NCI-H146 (cell line): ENCODE results near the gene NBPF8.
"Not testable (repeated sequence)": the region's sequence is repeated elsewhere in the genome, so short reads cannot be mapped to it uniquely, and the experiment has no call there.

ENCODE experiments used
- DNase-seq: peaks from one replicate; lab custom pipeline; 2025; lab: John Stamatoyannopoulos, UW

The NBPF8 gene, protein sequence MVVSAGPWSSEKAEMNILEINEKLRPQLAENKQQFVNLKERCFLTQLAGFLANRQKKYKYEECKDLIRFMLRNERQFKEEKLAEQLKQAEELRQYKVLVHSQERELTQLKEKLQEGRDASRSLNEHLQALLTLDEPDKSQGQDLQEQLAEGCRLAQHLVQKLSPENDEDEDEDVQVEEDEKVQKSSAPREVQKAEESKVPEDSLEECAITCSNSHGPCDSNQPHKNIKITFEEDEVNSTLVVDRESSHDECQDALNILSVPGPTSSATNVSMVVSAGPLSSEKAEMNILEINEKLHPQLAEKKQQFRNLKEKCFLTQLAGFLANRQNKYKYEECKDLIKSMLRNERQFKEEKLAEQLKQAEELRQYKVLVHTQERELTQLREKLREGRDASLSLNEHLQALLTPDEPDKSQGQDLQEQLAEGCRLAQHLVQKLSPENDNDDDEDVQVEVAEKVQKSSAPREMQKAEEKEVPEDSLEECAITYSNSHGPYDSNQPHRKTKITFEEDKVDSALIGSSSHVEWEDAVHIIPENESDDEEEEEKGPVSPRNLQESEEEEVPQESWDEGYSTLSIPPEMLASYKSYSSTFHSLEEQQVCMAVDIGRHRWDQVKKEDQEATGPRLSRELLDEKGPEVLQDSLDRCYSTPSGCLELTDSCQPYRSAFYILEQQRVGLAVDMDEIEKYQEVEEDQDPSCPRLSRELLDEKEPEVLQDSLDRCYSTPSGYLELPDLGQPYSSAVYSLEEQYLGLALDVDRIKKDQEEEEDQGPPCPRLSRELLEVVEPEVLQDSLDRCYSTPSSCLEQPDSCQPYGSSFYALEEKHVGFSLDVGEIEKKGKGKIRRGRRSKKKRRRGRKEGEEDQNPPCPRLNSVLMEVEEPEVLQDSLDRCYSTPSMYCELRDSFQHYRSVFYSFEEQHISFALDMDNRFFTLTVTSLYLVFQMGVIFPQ

DNA sequence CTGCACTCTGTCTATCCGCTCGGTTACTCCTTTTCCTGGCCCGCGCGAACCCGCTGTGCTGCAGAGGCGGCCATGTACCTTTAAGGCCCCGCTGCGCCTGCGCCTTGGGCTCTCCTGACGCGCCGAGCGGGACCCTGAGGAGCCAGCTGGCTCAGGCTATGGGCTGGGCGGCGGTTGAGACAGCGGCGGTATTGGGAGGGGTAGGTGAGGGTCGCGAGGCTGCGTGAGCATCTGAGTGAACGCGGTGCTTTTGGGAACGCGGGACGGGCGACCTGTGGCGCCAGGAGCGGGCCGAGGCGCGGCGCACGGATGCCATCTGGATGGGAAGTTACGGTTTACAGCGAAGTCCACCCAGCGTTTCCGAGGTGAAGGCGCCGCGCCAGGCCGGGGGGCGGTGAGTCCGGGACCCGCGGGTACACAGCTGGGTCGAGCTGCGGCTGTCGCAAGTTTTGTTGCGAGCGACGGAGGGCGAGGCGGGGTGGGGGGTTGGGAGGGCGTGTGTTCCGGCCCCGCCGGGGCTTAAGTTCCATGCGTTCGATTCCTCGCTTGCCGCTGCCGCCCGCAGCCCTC is at the start of gene NBPF8:
Gene NBPF8 (plus strand): TSS at position 125 of the 570 bp plus-strand sequence. CDS start 21,488 bp downstream, outside the sequence.
- DNase-seq = peak; percentile 48

DNA sequence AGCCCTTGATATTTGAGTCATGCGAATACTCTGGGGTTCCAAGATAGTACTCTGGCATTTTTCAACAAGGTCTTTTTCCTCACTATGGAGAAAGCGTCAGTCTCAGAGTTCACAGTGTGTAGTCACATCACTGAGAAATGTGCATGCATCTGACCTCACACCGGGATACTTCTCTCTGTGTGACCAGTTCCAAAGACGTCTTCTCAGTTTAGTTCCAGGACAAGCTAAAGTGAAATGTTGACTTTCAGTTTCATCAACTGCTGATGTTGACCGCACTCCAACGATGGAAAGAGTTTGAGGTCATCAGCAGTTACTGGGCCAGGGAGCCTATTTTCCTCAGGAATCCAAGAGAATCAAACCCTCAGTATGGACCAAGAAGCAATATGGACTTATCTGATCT is 47.1 kb upstream of the NBPF8 start:
- not testable (repeated sequence) for DNase-seq

DNA sequence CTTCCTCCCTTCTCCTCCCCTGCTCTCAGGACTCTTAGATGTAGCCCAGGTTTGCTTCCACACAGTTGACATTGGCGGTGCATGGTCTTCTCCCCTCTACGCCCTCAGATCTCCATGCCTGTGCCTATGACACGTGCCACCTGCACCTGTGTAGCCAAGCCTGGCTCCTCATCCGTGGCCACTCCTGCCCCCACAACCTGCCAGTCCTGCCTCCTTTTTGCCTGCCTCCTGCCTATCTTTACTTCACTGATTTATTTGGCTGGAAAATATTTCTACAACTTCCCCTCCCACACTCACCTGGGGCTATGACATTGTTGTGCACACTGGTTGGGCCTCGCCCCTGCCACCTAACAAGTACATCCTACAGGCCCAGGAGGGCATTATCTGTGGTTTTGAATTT is 28.2 kb upstream of the NBPF8 start:
- not testable (repeated sequence) for DNase-seq

DNA sequence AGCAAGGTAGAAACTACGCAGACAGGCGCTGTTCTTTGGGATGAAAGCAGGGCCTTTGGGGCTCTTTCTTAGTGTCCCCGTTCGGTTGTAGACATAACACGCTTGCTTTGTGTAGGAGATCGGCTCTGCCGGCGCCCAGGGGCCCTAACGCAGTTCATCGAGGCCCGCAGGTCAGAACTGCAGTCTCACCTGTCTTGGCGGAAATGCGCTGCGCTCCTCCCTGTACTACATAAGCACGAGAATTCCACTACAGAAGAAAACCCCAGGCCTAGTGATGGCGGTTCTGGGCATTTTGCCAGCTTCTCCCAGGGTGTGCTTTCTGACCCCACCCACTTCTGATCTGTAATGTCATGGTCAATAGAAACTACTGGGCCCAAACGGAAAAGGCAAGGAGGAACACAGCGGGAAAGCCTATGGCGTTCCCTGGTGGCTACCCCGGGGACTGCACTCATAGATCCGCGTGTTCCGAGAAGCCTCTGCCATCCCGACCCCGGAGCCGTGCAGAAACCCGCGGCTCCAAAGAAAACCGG is 26.2 kb upstream of the NBPF8 start:
- peak; percentile 48 for DNase-seq

DNA sequence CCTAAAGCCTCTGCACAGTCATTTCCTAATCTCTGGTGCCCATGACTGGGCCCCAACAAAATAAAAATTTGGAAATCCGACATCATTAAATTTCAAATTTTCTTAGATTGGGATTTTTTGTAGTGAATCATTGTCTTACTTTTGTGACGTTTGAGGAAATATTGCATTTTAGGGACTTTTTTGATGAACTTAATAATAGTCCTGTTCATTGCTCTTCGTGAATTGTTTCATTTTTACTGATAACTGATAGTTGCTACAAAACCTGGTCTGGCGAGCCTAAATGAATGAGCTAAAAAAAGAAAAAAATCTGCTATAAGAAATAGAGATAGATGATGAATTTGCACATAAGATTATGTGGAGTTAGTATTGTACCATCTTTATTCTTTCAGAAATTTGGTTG is 23.5 kb upstream of the NBPF8 start:
- DNase-seq = not testable (repeated sequence)

DNA sequence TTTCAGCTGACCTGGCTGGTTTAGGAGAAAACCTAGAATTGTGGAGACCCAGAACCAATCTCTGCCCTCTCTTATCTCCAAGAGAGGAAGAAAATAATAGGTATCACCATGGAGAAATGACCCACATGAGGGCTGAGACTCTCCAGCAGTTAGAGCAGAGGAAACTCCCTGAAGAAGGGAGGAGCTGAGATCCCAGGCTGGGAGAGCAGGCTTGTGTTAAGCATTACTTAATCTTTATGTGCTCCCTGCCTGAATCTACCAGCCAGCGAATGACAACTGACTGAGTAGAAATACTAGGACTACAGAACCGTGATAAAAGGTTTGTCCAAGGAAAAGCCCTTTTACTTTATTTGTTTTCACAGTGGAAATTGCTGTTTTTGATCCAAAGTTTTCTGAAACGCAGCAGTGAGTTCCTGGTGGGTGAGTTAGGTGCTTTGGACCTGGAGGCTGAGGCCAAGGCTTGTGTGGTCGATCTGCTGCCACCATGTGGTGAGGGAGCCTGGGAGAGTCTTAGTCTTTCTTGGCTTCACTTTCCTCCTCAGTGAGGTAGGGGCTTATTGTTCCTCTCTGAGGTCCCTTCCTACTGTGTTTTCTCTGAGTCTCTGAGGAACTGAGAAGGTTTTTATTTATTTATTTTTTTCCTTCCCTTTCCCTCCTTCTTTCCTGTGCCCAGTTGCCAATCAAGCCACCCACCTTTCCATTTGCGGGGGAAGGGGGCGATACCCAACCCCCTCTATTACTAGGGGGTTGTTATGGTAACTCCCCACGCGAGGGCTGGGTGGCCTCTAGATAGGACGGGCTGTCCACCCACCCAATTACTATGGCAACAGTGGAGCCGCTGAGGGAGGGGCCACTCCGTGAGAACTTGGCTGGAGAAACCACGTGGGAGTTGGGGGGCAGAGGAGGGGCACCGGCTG is 21.3 kb upstream of the NBPF8 start:
- DNase-seq = not testable (repeated sequence)

DNA sequence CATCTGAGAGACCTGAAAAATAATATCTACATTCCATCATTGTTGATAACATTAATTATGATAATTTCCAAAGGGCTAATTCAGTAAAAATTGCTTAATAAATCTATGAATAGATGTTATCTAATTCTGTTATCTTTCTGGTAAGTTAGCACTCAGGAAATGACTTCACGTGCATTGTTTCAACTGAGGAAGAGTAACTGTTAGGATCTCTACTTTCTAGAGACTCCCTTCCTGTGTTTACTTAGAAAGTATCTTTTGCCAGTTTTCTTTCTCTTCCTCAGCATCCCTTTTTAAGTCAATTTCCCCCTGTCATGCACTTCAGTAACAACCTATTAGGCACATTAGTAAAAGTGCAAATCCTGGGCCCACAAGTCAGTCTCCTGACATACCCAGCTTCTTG is 9.5 kb upstream of the NBPF8 start:
- not testable (repeated sequence) for DNase-seq

DNA sequence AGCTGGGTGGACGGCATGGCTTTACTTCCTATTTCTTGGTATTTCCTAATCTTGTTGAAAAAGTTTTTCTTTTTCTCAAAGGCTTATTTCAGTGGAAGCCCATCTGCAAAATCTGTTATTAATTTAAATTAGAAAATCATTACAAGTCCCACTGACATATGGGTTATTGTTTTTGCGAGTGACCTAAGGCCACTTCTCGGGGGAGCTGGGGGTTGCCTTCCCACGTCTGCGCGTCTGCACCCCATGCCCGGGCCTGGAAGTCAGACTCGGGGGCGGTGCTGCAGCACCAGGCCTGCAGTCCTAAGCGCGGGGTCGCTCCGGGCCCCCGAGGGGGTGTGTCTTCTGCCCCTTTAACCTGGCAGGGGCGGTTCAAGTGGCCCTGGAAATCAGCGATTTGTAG is 384 bp upstream of the NBPF8 start:
- DNase-seq = not testable (repeated sequence)

DNA sequence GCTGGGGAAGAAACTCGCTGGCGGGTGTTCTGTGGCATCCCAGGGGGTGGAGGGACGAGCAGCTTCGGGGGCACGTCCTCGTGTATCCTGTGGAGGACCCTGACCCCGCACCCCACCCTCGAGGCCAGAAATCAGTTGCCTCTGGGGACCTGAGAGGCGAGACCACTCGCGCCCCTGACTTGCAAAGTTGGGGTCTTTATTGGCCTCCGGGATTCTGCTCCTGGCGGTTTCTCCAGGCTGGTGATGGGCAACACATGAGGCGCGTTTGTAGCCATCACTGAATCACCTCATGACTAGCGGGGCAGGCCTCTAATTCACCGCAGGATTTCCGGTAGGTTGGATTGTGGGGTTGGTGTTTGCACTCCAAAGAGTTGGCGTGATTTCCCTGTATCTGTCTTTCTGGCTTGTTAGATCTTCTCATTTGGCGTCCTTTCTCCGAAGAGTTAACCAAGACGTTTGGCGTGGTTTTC is 692 bp downstream of the NBPF8 start:
- DNase-seq = peak; percentile 3

DNA sequence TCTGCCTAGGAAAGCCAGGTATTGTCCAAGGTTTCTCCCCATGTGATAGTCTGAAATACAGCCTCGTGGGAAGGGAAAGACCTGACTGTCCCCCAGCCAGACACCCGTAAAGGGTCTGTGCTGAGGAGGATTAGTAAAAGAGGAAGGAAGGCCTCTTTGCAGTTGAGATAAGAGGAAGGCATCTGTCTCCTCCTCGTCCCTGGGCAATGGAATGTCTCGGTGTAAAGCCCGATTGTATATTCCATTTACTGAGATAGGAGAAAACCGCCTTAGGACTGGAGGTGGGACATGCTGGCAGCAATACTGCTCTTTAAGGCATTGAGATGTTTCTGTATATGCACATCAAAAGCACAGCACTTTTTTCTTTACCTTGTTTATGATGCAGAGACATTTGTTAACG is 10.2 kb downstream of the NBPF8 start:
- not testable (repeated sequence) for DNase-seq

DNA sequence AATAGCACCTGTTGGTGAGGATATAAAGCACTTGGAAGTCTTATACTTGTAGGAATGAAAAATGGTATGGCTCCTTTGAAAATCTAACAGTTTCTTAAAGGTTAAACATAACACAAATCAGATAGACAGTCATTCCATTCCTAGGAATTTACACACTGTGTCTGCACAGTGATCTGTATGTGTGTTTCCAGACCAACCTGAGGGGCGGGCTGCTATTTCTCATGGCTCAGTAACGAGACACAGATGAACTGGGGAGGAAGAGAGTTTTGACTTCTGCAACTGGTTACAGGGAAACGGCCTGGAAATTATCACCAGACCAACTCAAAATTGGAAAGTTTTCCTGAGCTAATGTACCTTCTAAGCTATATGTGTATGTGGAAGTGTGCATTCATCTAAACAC is 16.8 kb downstream of the NBPF8 start:
- DNase-seq = not testable (repeated sequence)

DNA sequence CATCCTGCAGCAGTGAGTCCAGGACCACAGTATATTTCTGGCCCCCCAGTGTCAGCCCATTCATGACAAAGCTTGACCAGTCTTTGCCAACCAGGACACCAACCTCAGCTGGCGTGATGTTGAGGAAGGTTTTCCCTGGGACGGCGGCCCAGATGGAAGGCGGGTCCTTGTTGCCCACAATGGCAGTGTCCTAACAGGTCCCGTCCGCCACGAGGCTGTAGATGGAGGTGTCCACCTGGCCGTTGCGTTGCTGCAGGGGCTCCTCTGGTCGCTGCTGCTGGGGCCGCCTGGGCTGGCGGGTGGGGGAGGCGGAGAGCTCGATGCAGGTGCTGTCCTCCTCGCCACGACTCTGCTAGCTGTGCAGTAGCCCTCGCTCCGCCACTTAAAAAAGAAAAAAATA is 19.0 kb downstream of the NBPF8 start:
- not testable (repeated sequence) for DNase-seq

DNA sequence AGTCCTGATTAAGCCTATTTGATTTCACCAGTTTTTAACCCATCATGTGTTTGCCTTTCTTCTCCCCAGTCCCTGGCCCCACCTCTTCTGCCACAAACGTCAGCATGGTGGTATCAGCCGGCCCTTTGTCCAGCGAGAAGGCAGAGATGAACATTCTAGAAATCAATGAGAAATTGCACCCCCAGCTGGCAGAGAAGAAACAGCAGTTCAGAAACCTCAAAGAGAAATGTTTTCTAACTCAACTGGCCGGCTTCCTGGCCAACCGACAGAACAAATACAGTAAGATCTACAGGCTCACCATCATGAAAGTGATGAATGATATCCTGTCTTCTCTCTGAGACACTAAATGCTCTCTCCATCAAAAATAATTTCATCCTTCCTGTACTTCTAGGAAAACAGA is 34.3 kb downstream of the NBPF8 start:
- not testable (repeated sequence) for DNase-seq
